Stimulated activated CD4-positive, alpha-beta T cell treated with anti-CD3 and anti-CD28 coated beads, Interleukin-12 subunit alpha, Interleukin-12 subunit beta, amount 100 ng/mL, for 24 hours (primary cell): ENCODE measurements around the gene GHRHR.

Experiments
- DNase-seq, 2 experiments: peaks; one replicate each; pipeline ENCODE4 v3.0.0-alpha.2; 2020; ENCODE audit warnings: low read depth in 2 of 2

GHRHR gene

GRCh38 chr7:30968294-30968693, 4.5 kb downstream of the GHRHR start:
- DNase-seq: no peak

- no peak for DNase-seq
Measured at GRCh38 chr7:30968747-30969603, 5.2 kb downstream of the GHRHR start.

- DNase-seq: no peak
Measured at GRCh38 chr7:30969604-30969970, 5.8 kb downstream of the GHRHR start.

GRCh38 chr7:30970074-30970473, 6.3 kb downstream of the GHRHR start:
- DNase-seq: no peak

- no peak for DNase-seq
Measured at GRCh38 chr7:30970594-30971094, 6.9 kb downstream of the GHRHR start.

GRCh38 chr7:30971440-30971839, 7.7 kb downstream of the GHRHR start:
- DNase-seq: no peak

GRCh38 chr7:30971840-30972563, 8.2 kb downstream of the GHRHR start:
- no peak for DNase-seq

GRCh38 chr7:30973292-30973691, 9.5 kb downstream of the GHRHR start:
- no peak for DNase-seq

- no peak for DNase-seq
Measured at GRCh38 chr7:30973791-30974604, 10.2 kb downstream of the GHRHR start.

- peak in 1 of 2 experiments; percentile 39 for DNase-seq
Measured at GRCh38 chr7:30974605-30975255, 11.0 kb downstream of the GHRHR start.

GRCh38 chr7:30975256-30975899, 11.6 kb downstream of the GHRHR start:
- DNase-seq: no peak

GRCh38 chr7:30976381-30976780, 12.6 kb downstream of the GHRHR start:
- no peak for DNase-seq

GRCh38 chr7:30977222-30977621, 13.5 kb downstream of the GHRHR start:
- DNase-seq: no peak

- DNase-seq: peak in 1 of 2 experiments; percentile 23
Measured at GRCh38 chr7:30977896-30978564, 14.3 kb downstream of the GHRHR start.

- no peak for DNase-seq
Measured at GRCh38 chr7:30979027-30979426, 15.3 kb downstream of the GHRHR start.

GRCh38 chr7:30980194-30980593, 16.4 kb downstream of the GHRHR start:
- no peak for DNase-seq

GRCh38 chr7:30980751-30981150, 17.0 kb downstream of the GHRHR start:
- DNase-seq: no peak

GRCh38 chr7:30983042-30983913, 19.5 kb downstream of the GHRHR start:
- peak; percentile 54 to 77 for DNase-seq

GRCh38 chr7:30983914-30984247, 20.1 kb downstream of the GHRHR start:
- no peak for DNase-seq
